ENCODE measurements around the gene RSPH6A.
"Not testable (repeated sequence)": the region's sequence is repeated elsewhere in the genome, so short reads cannot be mapped to it uniquely, and the experiment has no call there.

The RSPH6A gene

GRCh38 chr19:45799541-45799940 is 15.6 kb downstream of the RSPH6A start:
- not testable (repeated sequence) for DNase-seq

GRCh38 chr19:45798995-45799517 is 16.1 kb downstream of the RSPH6A start:
- DNase-seq: peak; percentile 54

GRCh38 chr19:45794627-45795026 is 20.5 kb downstream of the RSPH6A start:
- no peak for DNase-seq

- no peak for DNase-seq
Measured at GRCh38 chr19:45793876-45794275, 21.2 kb downstream of the RSPH6A start.

GRCh38 chr19:45793178-45793564 is 21.9 kb downstream of the RSPH6A start:
- DNase-seq: no peak

GRCh38 chr19:45792470-45793177 is 22.5 kb downstream of the RSPH6A start, which contains the start of gene DMWD:
Gene DMWD (minus strand): TSS chr19:45792845. CDS start chr19:45792756, 89 bp downstream.
- DNase-seq: peak; percentile 89

GRCh38 chr19:45791744-45792469 is 23.2 kb downstream of the RSPH6A start:
- no peak for DNase-seq

GRCh38 chr19:45790942-45791341 is 24.2 kb downstream of the RSPH6A start:
- no peak for DNase-seq

- DNase-seq: no peak
Measured at GRCh38 chr19:45789035-45789786, 25.9 kb downstream of the RSPH6A start.

GRCh38 chr19:45786533-45786894 is 28.6 kb downstream of the RSPH6A start:
- DNase-seq: no peak

- no peak for DNase-seq
Measured at GRCh38 chr19:45785781-45786532, 29.2 kb downstream of the RSPH6A start.

GRCh38 chr19:45785097-45785496 is 30.0 kb downstream of the RSPH6A start:
- DNase-seq: no peak

GRCh38 chr19:45784096-45784495 is 31.0 kb downstream of the RSPH6A start:
- DNase-seq: no peak

GRCh38 chr19:45782820-45783785 is 32.0 kb downstream of the RSPH6A start:
- DNase-seq: no peak

- DNase-seq: no peak
Measured at GRCh38 chr19:45782162-45782691, 32.9 kb downstream of the RSPH6A start, which contains the start of gene DMPK. Gene DMPK (minus strand): TSS chr19:45782490. CDS start chr19:45782352, 138 bp downstream.

- DNase-seq: peak; percentile 71
Measured at GRCh38 chr19:45781214-45782161, 33.6 kb downstream of the RSPH6A start.

- no peak for DNase-seq
Measured at GRCh38 chr19:45780448-45781213, 34.5 kb downstream of the RSPH6A start.

GRCh38 chr19:45780146-45780447 is 35.0 kb downstream of the RSPH6A start:
- no peak for DNase-seq

All from SHP77 treated with DMSO at 0.1 percent for 48 hours (cell line).